Suprapubic skin (tissue), 3 donors: Measurements from ENCODE around the gene FLVCR2.

Experiments
- CTCF ChIP-seq, 2 donors: fragments of 200-600 bp in 1 of 2; fragments of 450-650 bp in 1 of 2; sonication (generic) in 1 of 2; IDR thresholded peaks; one replicate each; pipeline ENCODE4 v1.5.1; 2016 to 2019; ENCODE audit warnings: antibody characterized with exemption in 2 of 2, mild to moderate bottlenecking in 1 of 2, moderate library complexity in 1 of 2
- POLR2A ChIP-seq, 2 donors: fragments of 450-650 bp; IDR thresholded peaks; one replicate each; pipeline ENCODE4 v1.6.1; 2017; ENCODE audit warnings: antibody characterized with exemption in 2 of 2, mild to moderate bottlenecking in 2 of 2, moderate library complexity in 2 of 2

DNA sequence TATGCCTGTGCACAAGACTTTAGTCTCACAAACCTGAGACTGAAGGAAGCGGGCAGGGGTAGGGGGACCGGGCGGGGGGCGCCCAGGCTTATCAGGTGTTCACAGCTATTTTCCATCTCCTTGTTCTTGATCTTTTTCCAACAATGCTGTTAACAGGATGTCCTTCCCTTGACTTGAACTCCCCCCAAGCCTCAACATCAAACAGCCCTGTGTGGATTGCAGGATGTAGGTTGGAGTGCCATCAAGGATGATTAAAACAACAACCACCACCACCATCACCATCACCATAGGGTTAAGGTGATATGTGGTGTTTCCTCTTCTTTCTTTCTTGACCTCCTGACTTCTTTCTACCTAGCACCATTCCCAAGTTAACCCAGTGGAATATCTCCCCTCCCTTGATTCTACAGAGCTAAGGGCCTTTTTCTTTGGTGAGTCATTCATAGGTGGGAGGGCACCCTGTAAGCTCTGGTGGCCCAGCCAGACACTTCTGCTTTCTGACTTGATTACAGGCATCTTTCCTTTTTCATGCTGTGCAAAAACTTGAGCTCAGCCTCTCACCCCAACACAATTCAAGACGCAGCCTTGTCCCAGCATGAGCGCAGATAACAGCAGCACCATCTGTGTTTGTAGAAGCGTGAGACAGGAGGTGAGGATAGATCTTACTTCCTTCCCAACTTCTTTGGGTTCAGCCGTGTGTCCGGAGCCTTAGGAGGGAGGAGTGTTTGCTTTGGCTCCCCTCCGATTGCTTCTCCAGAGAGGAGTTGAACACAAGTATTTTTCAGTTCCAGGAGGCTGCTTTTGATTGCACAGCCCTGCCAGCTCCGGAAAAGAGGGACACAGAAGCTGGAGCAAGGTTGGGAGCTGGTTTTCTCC, 26.8 kb downstream of the FLVCR2 start:
- TF ChIP-seq CTCF (IDR thresholded peaks at IDR 0.05): no peak
- no peak for TF ChIP-seq POLR2A (IDR thresholded peaks at IDR 0.05)
